HepG2 (cell line): ENCODE data around the gene CAD. TPM values are rescaled to one million over a fixed set of nuclear protein-coding genes. Genes with fewer than 3 reads are reported as not detected.
A peak's percentile ranks its signal among the peaks of the same experiment; 100 is the strongest.

Experiments used
- ATF4 ChIP-seq, 2 experiments: fragments of 450-650 bp in 1 of 2; sonication (generic) in 1 of 2; formaldehyde crosslinking; IDR thresholded peaks; 2 replicates each; pipeline versions ENCODE4 v1.5.0 to v1.8.0; 2020 to 2022; ENCODE audit warnings: mild to moderate bottlenecking in 1 of 2, missing genetic modification reagents in 1 of 2
- CBX1 ChIP-seq: IDR thresholded peaks from one replicate; pipeline ENCODE4 v1.6.1; 2016; ENCODE audit warnings: antibody characterized with exemption, low read depth
- CSRNP1 ChIP-seq: sonication (generic); formaldehyde crosslinking; IDR thresholded peaks from 2 replicates; pipeline ENCODE4 v1.8.1; 2023; ENCODE audit warnings: mild to moderate bottlenecking, missing genetic modification reagents
- DZIP1 ChIP-seq: sonication (generic); formaldehyde crosslinking; IDR thresholded peaks from 2 replicates; pipeline ENCODE4 v1.5.0; 2020; ENCODE audit warnings: mild to moderate bottlenecking, missing genetic modification reagents
- ELK4 ChIP-seq: sonication (generic); formaldehyde crosslinking; IDR thresholded peaks from 2 replicates; pipeline ENCODE4 v1.9.0; 2021; ENCODE audit warnings: missing genetic modification reagents, borderline replicate concordance
- KDM5A ChIP-seq: fragments of 200-600 bp; sonication (generic); IDR thresholded peaks from 2 replicates; pipeline ENCODE4 v1.7.0; 2018; ENCODE audit warnings: antibody characterized with exemption, mild to moderate bottlenecking, low read length, borderline replicate concordance
- MAFG ChIP-seq: sonication (generic); formaldehyde crosslinking; IDR thresholded peaks from 2 replicates; pipeline ENCODE4 v1.5.1; 2020; ENCODE audit warnings: mild to moderate bottlenecking, missing genetic modification reagents
- NFE2 ChIP-seq: sonication (generic); formaldehyde crosslinking; IDR thresholded peaks from 2 replicates; pipeline ENCODE4 v1.4.0; 2020; ENCODE audit warnings: missing genetic modification reagents
- RBM39 ChIP-seq: fragments of 200-400 bp; formaldehyde crosslinking; IDR thresholded peaks from one replicate; pipeline ENCODE4 v1.6.1; 2018; ENCODE audit warnings: antibody characterized with exemption, mild to moderate bottlenecking, low read depth, low read length; ENCODE audit not compliant: poor library complexity, severe bottlenecking
- SETDB1 ChIP-seq: sonication (generic); formaldehyde crosslinking; IDR thresholded peaks from 2 replicates; pipeline ENCODE4 v1.5.1; 2020; ENCODE audit warnings: missing genetic modification reagents, mild to moderate bottlenecking, borderline replicate concordance
- ZNF142 ChIP-seq: sonication (generic); formaldehyde crosslinking; IDR thresholded peaks from 2 replicates; pipeline ENCODE4 v1.4.0; 2020; ENCODE audit warnings: missing genetic modification reagents
- polyA plus RNA-seq, 8 experiments: library from polyadenylated mRNA; depleted of rRNA in 3 of 8; stranded (reverse) in 7 of 8; unstranded in 1 of 8; fragments of >200 nt; fragmentation: Illumina TruSeq in 4 of 8; extraction: Trizol in 4 of 8; gene quantifications; 2 replicates each; pipeline versions ENCODE4 v1.2.1 to v1.2.3, GENCODE V29; 2011 to 2016; ENCODE audit warnings: low read depth in 4 of 8, missing spikeins in 1 of 8, mixed read lengths in 1 of 8; ENCODE audit not compliant: insufficient read depth in 1 of 8
- total RNA-seq, 5 experiments: library from RNA; depleted of rRNA; stranded (reverse); fragments of >200 nt; fragmentation: Illumina TruSeq; extraction: Trizol; gene quantifications; 2 replicates each; pipeline ENCODE4 v1.2.3, GENCODE V29; 2016; ENCODE audit warnings: low read depth in 1 of 5
- TF ChIP-seq, protein P1 (sequence below): sonication (generic); formaldehyde crosslinking; IDR thresholded peaks from 2 replicates; pipeline ENCODE4 v1.8.1; 2023; ENCODE audit warnings: mild to moderate bottlenecking, inconsistent platforms, moderate library complexity, missing genetic modification reagents, borderline replicate concordance
- TF ChIP-seq, protein P2 (sequence below): sonication (generic); formaldehyde crosslinking; IDR thresholded peaks from 2 replicates; pipeline ENCODE4 v1.4.0; 2020; ENCODE audit warnings: mild to moderate bottlenecking, missing genetic modification reagents

The CAD gene
- total and polyA plus RNA-seq, 2 of the 13 experiments (the other 11 are each of a cell fraction or from before 2014, with no cell fraction given) = 21.7 to 37.0 TPM

- TF ChIP-seq, protein P1, sequence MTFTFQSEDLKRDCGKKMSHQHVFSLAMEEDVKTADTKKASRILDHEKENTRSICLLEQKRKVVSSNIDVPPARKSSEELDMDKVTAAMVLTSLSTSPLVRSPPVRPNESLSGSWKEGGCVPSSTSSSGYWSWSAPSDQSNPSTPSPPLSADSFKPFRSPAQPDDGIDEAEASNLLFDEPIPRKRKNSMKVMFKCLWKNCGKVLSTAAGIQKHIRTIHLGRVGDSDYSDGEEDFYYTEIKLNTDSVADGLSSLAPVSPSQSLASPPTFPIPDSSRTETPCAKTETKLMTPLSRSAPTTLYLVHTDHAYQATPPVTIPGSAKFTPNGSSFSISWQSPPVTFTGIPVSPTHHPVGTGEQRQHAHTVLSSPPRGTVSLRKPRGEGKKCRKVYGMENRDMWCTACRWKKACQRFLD (CRISPR knock-in tag) = no peak
- TF ChIP-seq DZIP1 (CRISPR knock-in tag) = peak; percentile 97; the same call in 1 of the 2 replicates
- no peak for TF ChIP-seq MAFG
- peak; percentile 86 for TF ChIP-seq CBX1
- peak in 1 of 2 experiments; percentile 41; a peak in 1 of 4 replicates for TF ChIP-seq ATF4 (CRISPR knock-in tag; IDR thresholded peaks at IDR 0.05)
- TF ChIP-seq NFE2 (CRISPR knock-in tag) = no peak
- no peak for TF ChIP-seq ZNF142
- TF ChIP-seq, protein P2, sequence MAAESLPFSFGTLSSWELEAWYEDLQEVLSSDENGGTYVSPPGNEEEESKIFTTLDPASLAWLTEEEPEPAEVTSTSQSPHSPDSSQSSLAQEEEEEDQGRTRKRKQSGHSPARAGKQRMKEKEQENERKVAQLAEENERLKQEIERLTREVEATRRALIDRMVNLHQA (CRISPR knock-in tag) = 0 out of 2 replicates have a peak, but pooled peaks have one; percentile 21
- no peak for TF ChIP-seq ELK4
- TF ChIP-seq SETDB1 (CRISPR knock-in tag) = no peak
- TF ChIP-seq RBM39 = peak; percentile 99
- peak; percentile 69; the same call in 1 of the 2 replicates for TF ChIP-seq KDM5A
- TF ChIP-seq CSRNP1 (CRISPR knock-in tag) = peak; percentile 60; the same call in 1 of the 2 replicates
Observed at GRCh38 chr2:27211943-27212625, 5.1 kb upstream of the CAD start, which contains the start of the genes ATRAID and SLC5A6 (continued).
